ENCODE measurements around the gene ADTRP. TPM values are rescaled to one million over a fixed set of nuclear protein-coding genes. Genes with fewer than 3 reads are reported as not detected.

The ADTRP gene
- total RNA-seq, 1 experiment from 2014 or later = 0.50 TPM

- TF ChIP-seq ZNF532 (CRISPR knock-in tag; IDR thresholded peaks at IDR 0.05; ENCODE audit: borderline replicate concordance) = no peak
- no peak for TF ChIP-seq FOXJ3 (CRISPR knock-in tag; IDR thresholded peaks at IDR 0.05; ENCODE audit: borderline replicate concordance)
- no peak for TF ChIP-seq NR3C1 (CRISPR knock-in tag; conservative IDR thresholded peaks at IDR 0.05; ENCODE audit: low read depth)
Observed at GRCh38 chr6:11760015-11760473, 18.6 kb downstream of the ADTRP start (continued).

GRCh38 chr6:11758878-11759277, 19.7 kb downstream of the ADTRP start:
- DNase-seq (ENCODE audit: low spot score) = no peak
- no peak overlapping the region for H3K27ac Mint-ChIP-seq
- peaks cover 3% of the 10 kb centered on the region; the same call in 1 of the 2 replicates for H3K27me3 Mint-ChIP-seq (ENCODE audit: low read depth)
- no peak for ATAC-seq
- no peak for TF ChIP-seq ZNF532 (CRISPR knock-in tag; IDR thresholded peaks at IDR 0.05; ENCODE audit: borderline replicate concordance)
- no peak for TF ChIP-seq ESRRA (CRISPR knock-in tag; IDR thresholded peaks at IDR 0.05; ENCODE audit: borderline replicate concordance)
- no peak for TF ChIP-seq CDX4 (CRISPR knock-in tag; IDR thresholded peaks at IDR 0.05; ENCODE audit: borderline replicate concordance)
- TF ChIP-seq ZNF232 (CRISPR knock-in tag; IDR thresholded peaks at IDR 0.05) = no peak
- no peak for TF ChIP-seq NR2C2 (CRISPR knock-in tag; IDR thresholded peaks at IDR 0.05)
- TF ChIP-seq FOXP1 (CRISPR knock-in tag; IDR thresholded peaks at IDR 0.05; ENCODE audit: borderline replicate concordance) = no peak
- TF ChIP-seq ZNF138 (CRISPR knock-in tag; conservative IDR thresholded peaks at IDR 0.05) = no peak
- TF ChIP-seq ZNF416 (CRISPR knock-in tag; IDR thresholded peaks at IDR 0.05) = no peak
- no peak for TF ChIP-seq ZMAT4 (CRISPR knock-in tag; IDR thresholded peaks at IDR 0.05)
- TF ChIP-seq SMAD3 (CRISPR knock-in tag; IDR thresholded peaks at IDR 0.05; ENCODE audit: borderline replicate concordance) = no peak
- no peak for TF ChIP-seq NR3C1 (CRISPR knock-in tag; conservative IDR thresholded peaks at IDR 0.05; ENCODE audit: low read depth)
- no peak for TF ChIP-seq AR (CRISPR knock-in tag; IDR thresholded peaks at IDR 0.05)
- TF ChIP-seq IRF2 (CRISPR knock-in tag; IDR thresholded peaks at IDR 0.05; ENCODE audit: borderline replicate concordance, low read depth) = no peak
- TF ChIP-seq PREB (CRISPR knock-in tag; IDR thresholded peaks at IDR 0.05; ENCODE audit: borderline replicate concordance) = no peak
- peaks cover 17% of the 10 kb centered on the region for H3K9me3 Mint-ChIP-seq
- H3K36me3 Mint-ChIP-seq = peaks cover 10% of the 10 kb centered on the region
- peaks cover 29% of the 10 kb centered on the region for H3K4me1 Mint-ChIP-seq
- CTCF ChIA-PET = no interaction called here
- POLR2A ChIA-PET = no interaction called here
- no peak overlapping the region for H3K4me3 Mint-ChIP-seq
